ENCODE measurements around the gene STARD7.

DNA sequence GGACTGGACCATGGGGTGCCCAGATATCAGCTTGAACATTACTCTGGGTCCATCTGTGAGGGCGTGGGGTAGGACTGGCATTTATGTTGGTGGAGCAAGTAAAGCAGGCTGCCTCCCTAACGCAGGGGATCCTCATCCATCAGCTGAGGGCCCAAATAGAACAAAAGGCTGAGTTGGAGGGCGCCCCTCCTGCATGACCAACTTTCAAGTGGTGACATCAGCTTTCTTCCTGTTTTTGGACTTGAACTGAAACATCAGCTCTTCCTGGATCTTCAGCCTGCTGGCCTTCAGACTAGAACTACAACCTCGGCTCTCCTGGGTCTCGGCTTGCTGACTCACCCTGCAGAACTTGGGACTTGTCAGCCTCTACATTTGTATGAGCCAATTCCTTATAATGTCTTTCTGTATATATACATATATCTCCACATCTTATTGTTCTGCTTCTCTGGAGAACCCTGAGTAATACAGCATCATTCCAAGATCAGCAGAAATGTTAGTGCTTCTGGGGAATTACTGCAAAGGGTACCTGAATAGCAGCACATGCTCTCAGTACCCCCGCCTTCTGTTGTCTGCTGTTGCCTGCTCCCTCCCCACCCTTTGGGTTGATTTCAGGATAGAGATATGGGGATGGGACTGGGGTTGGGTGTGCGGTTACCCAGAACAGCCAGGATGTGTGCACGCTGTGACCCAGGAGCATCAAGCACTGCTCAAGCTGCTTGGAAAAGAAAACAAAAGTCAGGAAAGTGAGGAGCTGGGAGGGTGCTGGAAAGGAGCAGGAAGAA is 37.2 kb upstream of the STARD7 start:
- TF ChIP-seq, protein P1, sequence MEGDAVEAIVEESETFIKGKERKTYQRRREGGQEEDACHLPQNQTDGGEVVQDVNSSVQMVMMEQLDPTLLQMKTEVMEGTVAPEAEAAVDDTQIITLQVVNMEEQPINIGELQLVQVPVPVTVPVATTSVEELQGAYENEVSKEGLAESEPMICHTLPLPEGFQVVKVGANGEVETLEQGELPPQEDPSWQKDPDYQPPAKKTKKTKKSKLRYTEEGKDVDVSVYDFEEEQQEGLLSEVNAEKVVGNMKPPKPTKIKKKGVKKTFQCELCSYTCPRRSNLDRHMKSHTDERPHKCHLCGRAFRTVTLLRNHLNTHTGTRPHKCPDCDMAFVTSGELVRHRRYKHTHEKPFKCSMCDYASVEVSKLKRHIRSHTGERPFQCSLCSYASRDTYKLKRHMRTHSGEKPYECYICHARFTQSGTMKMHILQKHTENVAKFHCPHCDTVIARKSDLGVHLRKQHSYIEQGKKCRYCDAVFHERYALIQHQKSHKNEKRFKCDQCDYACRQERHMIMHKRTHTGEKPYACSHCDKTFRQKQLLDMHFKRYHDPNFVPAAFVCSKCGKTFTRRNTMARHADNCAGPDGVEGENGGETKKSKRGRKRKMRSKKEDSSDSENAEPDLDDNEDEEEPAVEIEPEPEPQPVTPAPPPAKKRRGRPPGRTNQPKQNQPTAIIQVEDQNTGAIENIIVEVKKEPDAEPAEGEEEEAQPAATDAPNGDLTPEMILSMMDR (IDR thresholded peaks at IDR 0.05), result no peak
- no peak for TF ChIP-seq POLR2A (IDR thresholded peaks at IDR 0.05)

All from thyroid gland (tissue), 4 donors.